SK-N-SH treated with all-trans-retinoic acid at 6 μM for 48 hours (cell line): ENCODE data around the gene CDC42.

Experiments
- ATAC-seq: fragments of 200-7000 bp; cut with Tn5 transposase; 3 replicates; pipeline ENCODE4 v1.9.1; 2020; ENCODE audit warnings: mild to moderate bottlenecking, moderate library complexity
- ARNTL ChIP-seq: fragments of 450-650 bp; formaldehyde crosslinking; IDR thresholded peaks from 2 replicates; pipeline ENCODE4 v1.5.0; 2020; ENCODE audit warnings: low read depth, mild to moderate bottlenecking, moderate library complexity, borderline replicate concordance
- BACH2 ChIP-seq: fragments of 250-450 bp; sonication (Bioruptor Pico); IDR thresholded peaks from 2 replicates; pipeline ENCODE4 v1.9.0; 2021; ENCODE audit warnings: mild to moderate bottlenecking, borderline replicate concordance
- CREB5 ChIP-seq: fragments of 250-450 bp; sonication (Bioruptor Pico); IDR thresholded peaks from 2 replicates; pipeline ENCODE4 v1.5.1; 2020; ENCODE audit warnings: low read depth, mild to moderate bottlenecking, moderate library complexity
- CSDC2 ChIP-seq: fragments of 250-450 bp; sonication (Bioruptor Pico); IDR thresholded peaks from 2 replicates; pipeline ENCODE4 v1.5.0; 2020; ENCODE audit warnings: mild to moderate bottlenecking, moderate library complexity
- CSRNP3 ChIP-seq: fragments of 250-450 bp; sonication (Bioruptor Pico); IDR thresholded peaks from 2 replicates; pipeline ENCODE4 v1.5.1; 2021; ENCODE audit warnings: mild to moderate bottlenecking, moderate library complexity
- ESRRG ChIP-seq: fragments of 250-450 bp; sonication (Bioruptor Pico); IDR thresholded peaks from 2 replicates; pipeline ENCODE4 v1.6.1; 2021; ENCODE audit warnings: mild to moderate bottlenecking
- GLIS3 ChIP-seq: fragments of 250-450 bp; sonication (Bioruptor Pico); IDR thresholded peaks from 2 replicates; pipeline ENCODE4 v1.5.0; 2020; ENCODE audit warnings: mild to moderate bottlenecking, moderate library complexity
- OSR1 ChIP-seq: fragments of 250-450 bp; sonication (Bioruptor Pico); IDR thresholded peaks from 2 replicates; pipeline ENCODE4 v1.8.0; 2022; ENCODE audit warnings: moderate library complexity, mild to moderate bottlenecking, inconsistent platforms
- PPARA ChIP-seq: fragments of 250-450 bp; sonication (Bioruptor Pico); IDR thresholded peaks from 2 replicates; pipeline ENCODE4 v1.5.0; 2020; ENCODE audit warnings: mild to moderate bottlenecking, borderline replicate concordance
- RARB ChIP-seq: fragments of 250-450 bp; sonication (Bioruptor Pico); IDR thresholded peaks from 2 replicates; pipeline ENCODE4 v1.8.0; 2021; ENCODE audit warnings: mild to moderate bottlenecking, moderate library complexity
- TCF4 ChIP-seq: fragments of 250-450 bp; sonication (Bioruptor Pico); IDR thresholded peaks from 2 replicates; pipeline ENCODE4 v1.8.0; 2021; ENCODE audit warnings: mild to moderate bottlenecking, moderate library complexity, borderline replicate concordance
- TOX ChIP-seq: fragments of 250-450 bp; sonication (Bioruptor Pico); IDR thresholded peaks from 2 replicates; pipeline ENCODE4 v1.8.0; 2021; ENCODE audit warnings: mild to moderate bottlenecking, moderate library complexity, borderline replicate concordance
- ZC3H10 ChIP-seq: fragments of 250-450 bp; sonication (Bioruptor Pico); IDR thresholded peaks from 2 replicates; pipeline ENCODE4 v1.5.1; 2021; ENCODE audit warnings: mild to moderate bottlenecking, moderate library complexity
- ZFP3 ChIP-seq: fragments of 250-450 bp; sonication (Bioruptor Pico); IDR thresholded peaks from 2 replicates; pipeline ENCODE4 v1.5.0; 2020; ENCODE audit warnings: mild to moderate bottlenecking, moderate library complexity
- ZFP30 ChIP-seq: fragments of 450-650 bp; formaldehyde crosslinking; IDR thresholded peaks from 2 replicates; pipeline ENCODE4 v1.5.0; 2022; ENCODE audit warnings: mild to moderate bottlenecking, moderate library complexity
- ZNF70 ChIP-seq: fragments of 450-650 bp; formaldehyde crosslinking; IDR thresholded peaks from 2 replicates; pipeline ENCODE4 v1.5.0; 2020; ENCODE audit warnings: mild to moderate bottlenecking, moderate library complexity
- ZNF8 ChIP-seq: fragments of 450-650 bp; formaldehyde crosslinking; IDR thresholded peaks from 2 replicates; pipeline ENCODE4 v1.5.0; 2020; ENCODE audit warnings: mild to moderate bottlenecking, moderate library complexity
- TF ChIP-seq, protein P1 (sequence below): fragments of 250-450 bp; sonication (Bioruptor Pico); IDR thresholded peaks from 2 replicates; pipeline ENCODE4 v1.5.0; 2020; ENCODE audit warnings: mild to moderate bottlenecking, moderate library complexity
- TF ChIP-seq, protein P2 (sequence below): fragments of 250-450 bp; sonication (Bioruptor Pico); IDR thresholded peaks from 2 replicates; pipeline ENCODE4 v1.8.0; 2021; ENCODE audit warnings: low read depth, mild to moderate bottlenecking, moderate library complexity, borderline replicate concordance

The CDC42 gene

DNA sequence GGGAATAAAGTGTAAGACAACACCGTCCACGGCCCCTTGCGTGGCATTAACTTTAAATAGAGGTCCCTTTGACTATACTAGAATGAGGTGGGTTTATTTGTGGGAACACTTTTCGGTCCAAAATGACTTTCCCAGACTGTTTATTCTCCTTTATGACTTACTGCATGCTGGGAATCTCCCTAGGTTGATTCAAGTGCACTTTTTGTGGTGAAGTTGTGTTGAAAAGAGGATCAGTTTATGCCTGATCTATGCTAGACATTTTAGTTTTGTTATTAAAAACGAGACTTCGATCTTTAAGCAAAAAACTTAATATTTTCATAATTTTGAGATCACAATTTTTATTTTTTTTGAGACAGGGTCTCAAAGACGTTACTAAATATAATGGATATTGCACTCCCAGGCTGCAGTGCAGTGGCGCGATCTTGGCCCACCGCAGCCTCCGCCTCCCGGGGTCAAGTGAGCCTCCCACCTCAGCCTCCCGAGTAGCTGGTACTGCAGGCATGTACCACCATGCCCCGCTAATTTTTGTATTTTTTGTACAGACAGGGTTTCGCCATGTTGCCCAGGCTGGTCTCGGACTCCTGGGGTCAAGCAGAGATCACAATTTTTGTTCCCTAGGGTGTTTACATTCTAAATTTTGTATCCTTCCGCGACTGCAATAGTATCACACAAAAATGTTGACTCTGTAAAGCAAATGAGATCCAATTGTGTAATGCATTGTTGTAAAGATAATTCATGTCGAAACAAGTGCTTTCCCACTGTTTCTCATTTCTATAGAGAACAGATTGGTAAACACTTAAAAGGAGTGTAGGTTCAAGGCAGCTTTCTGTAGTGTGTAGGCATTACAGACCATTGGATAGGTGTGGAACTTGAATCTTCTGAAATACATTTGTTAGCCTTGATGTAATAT, 1.6 kb downstream of the CDC42 start (continued):
- TF ChIP-seq PPARA (CRISPR knock-in tag) = no peak
- TF ChIP-seq CSDC2 = no peak
- TF ChIP-seq CSRNP3 (CRISPR knock-in tag) = no peak
- TF ChIP-seq ESRRG (CRISPR knock-in tag) = no peak
- TF ChIP-seq, protein P1, sequence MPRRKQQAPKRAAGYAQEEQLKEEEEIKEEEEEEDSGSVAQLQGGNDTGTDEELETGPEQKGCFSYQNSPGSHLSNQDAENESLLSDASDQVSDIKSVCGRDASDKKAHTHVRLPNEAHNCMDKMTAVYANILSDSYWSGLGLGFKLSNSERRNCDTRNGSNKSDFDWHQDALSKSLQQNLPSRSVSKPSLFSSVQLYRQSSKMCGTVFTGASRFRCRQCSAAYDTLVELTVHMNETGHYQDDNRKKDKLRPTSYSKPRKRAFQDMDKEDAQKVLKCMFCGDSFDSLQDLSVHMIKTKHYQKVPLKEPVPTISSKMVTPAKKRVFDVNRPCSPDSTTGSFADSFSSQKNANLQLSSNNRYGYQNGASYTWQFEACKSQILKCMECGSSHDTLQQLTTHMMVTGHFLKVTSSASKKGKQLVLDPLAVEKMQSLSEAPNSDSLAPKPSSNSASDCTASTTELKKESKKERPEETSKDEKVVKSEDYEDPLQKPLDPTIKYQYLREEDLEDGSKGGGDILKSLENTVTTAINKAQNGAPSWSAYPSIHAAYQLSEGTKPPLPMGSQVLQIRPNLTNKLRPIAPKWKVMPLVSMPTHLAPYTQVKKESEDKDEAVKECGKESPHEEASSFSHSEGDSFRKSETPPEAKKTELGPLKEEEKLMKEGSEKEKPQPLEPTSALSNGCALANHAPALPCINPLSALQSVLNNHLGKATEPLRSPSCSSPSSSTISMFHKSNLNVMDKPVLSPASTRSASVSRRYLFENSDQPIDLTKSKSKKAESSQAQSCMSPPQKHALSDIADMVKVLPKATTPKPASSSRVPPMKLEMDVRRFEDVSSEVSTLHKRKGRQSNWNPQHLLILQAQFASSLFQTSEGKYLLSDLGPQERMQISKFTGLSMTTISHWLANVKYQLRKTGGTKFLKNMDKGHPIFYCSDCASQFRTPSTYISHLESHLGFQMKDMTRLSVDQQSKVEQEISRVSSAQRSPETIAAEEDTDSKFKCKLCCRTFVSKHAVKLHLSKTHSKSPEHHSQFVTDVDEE = no peak

- TF ChIP-seq ZFP30 (CRISPR knock-in tag) (no peak), ZFP3 (no peak), ZNF70 (no peak), ESRRG (CRISPR knock-in tag) (no peak), ARNTL (CRISPR knock-in tag) (no peak), GLIS3 (CRISPR knock-in tag) (no peak), RARB (CRISPR knock-in tag) (no peak), OSR1 (CRISPR knock-in tag) (no peak), TOX (CRISPR knock-in tag) (no peak), TCF4 (no peak), BACH2 (CRISPR knock-in tag) (no peak), ZNF8 (CRISPR knock-in tag) (no peak), PPARA (CRISPR knock-in tag) (no peak), ZC3H10 (CRISPR knock-in tag) (no peak), CREB5 (CRISPR knock-in tag) (no peak), CSDC2 (no peak)
- TF ChIP-seq, protein P2, sequence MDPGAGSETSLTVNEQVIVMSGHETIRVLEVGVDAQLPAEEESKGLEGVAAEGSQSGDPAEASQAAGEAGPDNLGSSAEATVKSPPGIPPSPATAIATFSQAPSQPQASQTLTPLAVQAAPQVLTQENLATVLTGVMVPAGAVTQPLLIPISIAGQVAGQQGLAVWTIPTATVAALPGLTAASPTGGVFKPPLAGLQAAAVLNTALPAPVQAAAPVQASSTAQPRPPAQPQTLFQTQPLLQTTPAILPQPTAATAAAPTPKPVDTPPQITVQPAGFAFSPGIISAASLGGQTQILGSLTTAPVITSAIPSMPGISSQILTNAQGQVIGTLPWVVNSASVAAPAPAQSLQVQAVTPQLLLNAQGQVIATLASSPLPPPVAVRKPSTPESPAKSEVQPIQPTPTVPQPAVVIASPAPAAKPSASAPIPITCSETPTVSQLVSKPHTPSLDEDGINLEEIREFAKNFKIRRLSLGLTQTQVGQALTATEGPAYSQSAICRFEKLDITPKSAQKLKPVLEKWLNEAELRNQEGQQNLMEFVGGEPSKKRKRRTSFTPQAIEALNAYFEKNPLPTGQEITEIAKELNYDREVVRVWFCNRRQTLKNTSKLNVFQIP (CRISPR knock-in tag) = no peak
- TF ChIP-seq, protein P1 = no peak
- ATAC-seq = no peak
Observed at GRCh38 chr1:22055463-22055862, 3.0 kb downstream of the CDC42 start.

DNA sequence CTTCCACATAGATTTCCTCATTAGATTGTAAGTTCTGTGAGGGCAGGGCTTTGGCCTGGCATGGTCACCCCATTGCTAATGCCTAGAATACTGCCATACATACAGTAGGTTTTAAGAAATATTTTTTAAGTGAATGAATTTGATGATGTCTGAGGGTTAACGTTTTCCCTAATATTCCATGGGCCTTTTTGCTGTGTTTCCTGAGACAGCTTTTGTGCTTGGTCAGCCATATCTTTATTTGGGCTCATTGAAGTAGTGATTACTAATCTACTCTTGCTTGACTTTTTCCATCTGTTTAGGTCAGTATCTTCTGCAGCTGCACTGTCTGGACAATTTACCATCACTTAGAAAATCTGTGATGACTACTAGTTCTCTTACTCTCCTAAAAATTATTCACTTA, 3.5 kb downstream of the CDC42 start:
- ATAC-seq = no peak
- TF ChIP-seq ZFP3 = no peak
- TF ChIP-seq, all 23 proteins: peak for 0
